Astrocyte (in vitro differentiated cells and primary cell): ENCODE data around the gene SPTLC2. TPM values are rescaled to one million over a fixed set of nuclear protein-coding genes. Genes with fewer than 3 reads are reported as not detected.

Experiments used
- DNase-seq: peaks from one replicate; pipeline ENCODE4 v3.0.0-alpha.2; 2010; ENCODE audit warnings: low read depth
- FAIRE-seq: peaks from 2 replicates; lab custom pipeline; 2011; peaks lifted over from hg19 to GRCh38; lab: Jason Lieb, UNC
- H2AFZ ChIP-seq: 2 replicates; pipeline ENCODE4 v1.6.0; 2012; ENCODE audit warnings: low read depth, low read length, inconsistent platforms
- H3K27ac ChIP-seq: 2 replicates; pipeline ENCODE4 v1.5.1; 2011; ENCODE audit warnings: low read depth, low read length, inconsistent platforms
- H3K27me3 ChIP-seq: 2 replicates; pipeline ENCODE4 v1.6.0; 2011; ENCODE audit warnings: low read length, inconsistent platforms; ENCODE audit not compliant: insufficient read depth
- H3K36me3 ChIP-seq: 2 replicates; pipeline ENCODE4 v1.5.1; 2011; ENCODE audit warnings: low read length, inconsistent platforms; ENCODE audit not compliant: insufficient read depth
- H3K4me1 ChIP-seq: 2 replicates; pipeline ENCODE4 v1.5.1; 2011; ENCODE audit warnings: low read length, inconsistent platforms; ENCODE audit not compliant: insufficient read depth
- H3K4me2 ChIP-seq: 2 replicates; pipeline ENCODE4 v1.6.0; 2012; ENCODE audit warnings: low read length, inconsistent platforms
- H3K4me3 ChIP-seq: 2 replicates; pipeline ENCODE4 v1.5.1; 2011; ENCODE audit warnings: low read depth, mild to moderate bottlenecking, low read length, inconsistent platforms; ENCODE audit not compliant: insufficient read depth
- H3K79me2 ChIP-seq: 2 replicates; pipeline ENCODE4 v1.6.0; 2012; ENCODE audit warnings: mild to moderate bottlenecking, low read length, inconsistent platforms; ENCODE audit not compliant: insufficient read depth
- H3K9ac ChIP-seq: 2 replicates; pipeline ENCODE4 v1.6.0; 2012; ENCODE audit warnings: mild to moderate bottlenecking, low read length, inconsistent platforms
- H3K9me3 ChIP-seq: 2 replicates; pipeline ENCODE4 v1.5.1; 2012; ENCODE audit warnings: low read depth, mild to moderate bottlenecking, low read length, inconsistent platforms; ENCODE audit not compliant: insufficient read depth
- H4K20me1 ChIP-seq: 2 replicates; pipeline ENCODE4 v1.6.0; 2012; ENCODE audit warnings: low read length, inconsistent platforms; ENCODE audit not compliant: insufficient read depth
- H3K27ac Mint-ChIP-seq: one replicate; pipeline ENCODE4 v1.8.0; 2021; ENCODE audit warnings: mild to moderate bottlenecking, mixed read lengths; ENCODE audit not compliant: unreplicated experiment
- H3K27me3 Mint-ChIP-seq: one replicate; pipeline ENCODE4 v1.8.0; 2021; ENCODE audit warnings: low read depth, mixed read lengths; ENCODE audit not compliant: unreplicated experiment
- H3K36me3 Mint-ChIP-seq: one replicate; pipeline ENCODE4 v1.8.0; 2021; ENCODE audit warnings: low read depth, mixed read lengths; ENCODE audit not compliant: unreplicated experiment
- H3K4me1 Mint-ChIP-seq: one replicate; pipeline ENCODE4 v1.8.0; 2021; ENCODE audit warnings: low read depth, mixed read lengths; ENCODE audit not compliant: unreplicated experiment
- H3K4me3 Mint-ChIP-seq: one replicate; pipeline ENCODE4 v1.8.0; 2021; ENCODE audit warnings: mild to moderate bottlenecking, moderate library complexity, mixed read lengths; ENCODE audit not compliant: unreplicated experiment
- H3K9me3 Mint-ChIP-seq: one replicate; pipeline ENCODE4 v1.8.0; 2021; ENCODE audit warnings: mild to moderate bottlenecking, mixed read lengths; ENCODE audit not compliant: unreplicated experiment
- EZH2 ChIP-seq: IDR thresholded peaks from 2 replicates; pipeline ENCODE4 v1.6.1; 2012; ENCODE audit warnings: mild to moderate bottlenecking, low read length, inconsistent platforms; ENCODE audit not compliant: insufficient read depth
- total RNA-seq: library from RNA; stranded (reverse); gene quantifications from 2 replicates; pipeline ENCODE4 v1.2.1, GENCODE V29; 2021
- TF ChIP-seq, protein P1 (sequence below): IDR thresholded peaks from 2 replicates; pipeline ENCODE4 v1.5.1; 2011; ENCODE audit warnings: low read depth, mild to moderate bottlenecking, inconsistent platforms, low read length, moderate library complexity; ENCODE audit not compliant: insufficient read depth

SPTLC2 gene
- total RNA-seq, 1 donor from 2014 or later = 51.2 TPM

DNA sequence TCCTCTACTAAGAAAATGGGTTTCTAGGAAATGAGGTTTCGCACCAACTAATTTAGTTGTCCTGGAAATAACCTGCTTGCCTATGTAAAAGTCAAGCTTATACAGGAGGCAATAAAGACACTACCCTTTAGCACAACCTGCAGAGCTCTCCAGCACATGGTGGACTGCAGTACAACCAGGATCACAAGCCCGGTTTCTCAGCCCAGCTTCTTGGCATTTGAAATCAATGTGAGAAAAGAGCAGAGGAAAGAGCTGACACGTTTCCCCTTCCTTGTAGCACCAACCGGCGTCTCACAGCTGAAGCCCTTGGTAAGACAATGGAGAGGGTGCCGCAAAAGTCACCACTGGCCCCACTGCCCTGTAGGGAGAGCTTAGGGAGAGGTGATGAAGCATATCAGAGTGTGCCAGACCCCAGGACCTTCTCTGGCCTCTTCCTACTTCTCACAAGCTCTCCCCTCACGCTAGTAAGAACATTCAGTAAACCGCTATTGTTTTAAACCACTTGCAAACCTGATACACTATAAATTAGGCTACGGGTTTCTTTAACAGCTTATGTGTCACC, 8.6 kb downstream of the SPTLC2 start:
- Mint-ChIP-seq H3K4me3 (no peak overlapping the region), H3K27me3 (no peaks in the 10 kb centered on the region), H3K36me3 (peaks cover 5% of the 10 kb centered on the region), H3K4me1 (peaks cover 39% of the 10 kb centered on the region), H3K27ac (peak overlapping the region; percentile 18), H3K9me3 (no peaks in the 10 kb centered on the region)
- no peak overlapping the region for H2AFZ ChIP-seq
- H3K4me3 ChIP-seq = no peak overlapping the region
- H3K4me1 ChIP-seq = peaks cover 23% of the 10 kb centered on the region
- no peaks in the 10 kb centered on the region for H3K27me3 ChIP-seq
- no peak for DNase-seq
- TF ChIP-seq, protein P1, sequence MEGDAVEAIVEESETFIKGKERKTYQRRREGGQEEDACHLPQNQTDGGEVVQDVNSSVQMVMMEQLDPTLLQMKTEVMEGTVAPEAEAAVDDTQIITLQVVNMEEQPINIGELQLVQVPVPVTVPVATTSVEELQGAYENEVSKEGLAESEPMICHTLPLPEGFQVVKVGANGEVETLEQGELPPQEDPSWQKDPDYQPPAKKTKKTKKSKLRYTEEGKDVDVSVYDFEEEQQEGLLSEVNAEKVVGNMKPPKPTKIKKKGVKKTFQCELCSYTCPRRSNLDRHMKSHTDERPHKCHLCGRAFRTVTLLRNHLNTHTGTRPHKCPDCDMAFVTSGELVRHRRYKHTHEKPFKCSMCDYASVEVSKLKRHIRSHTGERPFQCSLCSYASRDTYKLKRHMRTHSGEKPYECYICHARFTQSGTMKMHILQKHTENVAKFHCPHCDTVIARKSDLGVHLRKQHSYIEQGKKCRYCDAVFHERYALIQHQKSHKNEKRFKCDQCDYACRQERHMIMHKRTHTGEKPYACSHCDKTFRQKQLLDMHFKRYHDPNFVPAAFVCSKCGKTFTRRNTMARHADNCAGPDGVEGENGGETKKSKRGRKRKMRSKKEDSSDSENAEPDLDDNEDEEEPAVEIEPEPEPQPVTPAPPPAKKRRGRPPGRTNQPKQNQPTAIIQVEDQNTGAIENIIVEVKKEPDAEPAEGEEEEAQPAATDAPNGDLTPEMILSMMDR = no peak
- TF ChIP-seq EZH2 = no peak
- no peak overlapping the region for H3K9ac ChIP-seq
- H3K27ac ChIP-seq = no peak overlapping the region
- no peak overlapping the region for H3K4me2 ChIP-seq
- no peak for FAIRE-seq
- H3K36me3 ChIP-seq = no peaks in the 10 kb centered on the region
- peaks cover 57% of the 10 kb centered on the region for H4K20me1 ChIP-seq
- H3K79me2 ChIP-seq = peaks cover 97% of the 10 kb centered on the region
- H3K9me3 ChIP-seq = no peaks in the 10 kb centered on the region

DNA sequence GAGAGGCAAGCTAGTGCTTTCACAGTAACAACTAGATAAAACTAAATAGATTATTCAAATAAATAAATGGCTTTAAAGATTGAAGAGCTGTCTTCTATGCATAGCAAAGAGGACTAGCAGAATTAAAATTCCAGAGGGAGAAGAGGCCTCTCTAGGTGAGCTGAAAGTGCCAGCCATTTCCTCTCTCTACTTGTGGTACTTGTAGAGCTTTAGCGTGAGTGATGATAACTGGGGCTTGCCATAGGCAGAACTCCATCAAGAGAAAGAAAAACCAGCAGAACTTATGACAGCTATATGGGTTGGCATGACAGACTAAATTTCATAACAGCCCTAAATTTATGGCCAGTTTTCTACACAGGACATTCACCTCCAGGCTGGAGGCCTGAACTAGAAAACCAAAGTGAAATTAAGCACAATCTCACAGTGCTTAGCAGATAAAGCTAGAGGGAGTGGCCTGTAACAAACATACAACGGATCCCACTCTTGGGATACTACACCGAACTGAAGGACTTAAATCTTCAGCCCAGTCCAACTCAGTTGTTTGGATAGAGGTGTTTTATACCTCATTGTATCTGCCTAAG, 11.0 kb downstream of the SPTLC2 start:
- Histone ChIP-seq H3K9ac (no peak overlapping the region), H3K4me2 (no peak overlapping the region), H3K27me3 (no peaks in the 10 kb centered on the region), H3K9me3 (no peaks in the 10 kb centered on the region), H3K4me1 (peaks cover 22% of the 10 kb centered on the region), H2AFZ (no peak overlapping the region), H3K36me3 (no peaks in the 10 kb centered on the region), H3K79me2 (peaks cover 98% of the 10 kb centered on the region), H3K4me3 (no peak overlapping the region), H3K27ac (no peak overlapping the region), H4K20me1 (peaks cover 60% of the 10 kb centered on the region)
- Mint-ChIP-seq H3K27me3 (no peaks in the 10 kb centered on the region), H3K27ac (peak overlapping the region; percentile 34), H3K36me3 (peaks cover 8% of the 10 kb centered on the region), H3K4me3 (no peak overlapping the region), H3K4me1 (peaks cover 45% of the 10 kb centered on the region), H3K9me3 (no peaks in the 10 kb centered on the region)
- TF ChIP-seq EZH2 = no peak
- no peak for DNase-seq
- FAIRE-seq = no peak

DNA sequence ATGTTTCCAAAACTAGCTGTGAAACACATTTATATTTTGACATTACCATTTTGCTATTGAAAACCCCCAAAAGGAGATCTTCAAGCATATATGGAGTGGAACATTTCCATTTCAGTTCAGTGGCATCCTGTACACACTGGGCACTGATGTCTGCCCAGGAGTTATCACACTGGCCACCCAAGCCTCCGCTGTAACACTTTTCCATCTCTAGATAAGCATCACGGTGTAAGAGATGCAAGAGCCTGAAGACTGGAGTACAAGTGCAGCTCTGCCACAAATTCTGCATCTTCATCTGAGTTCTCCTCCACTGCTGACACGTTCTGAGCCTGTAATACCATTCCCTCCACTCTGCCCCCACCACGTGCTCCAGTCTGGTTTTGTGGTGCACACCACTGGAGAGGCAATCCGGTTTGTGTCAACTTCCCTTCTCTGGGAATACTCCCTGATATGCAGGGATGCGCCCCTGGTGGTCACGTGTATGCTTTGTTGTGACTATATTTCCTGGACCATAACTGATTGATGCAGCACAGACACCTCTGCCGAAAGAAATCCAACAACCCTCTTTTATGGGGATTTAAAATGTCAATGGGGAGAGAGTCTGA, 12.7 kb downstream of the SPTLC2 start:
- FAIRE-seq (no peak), DNase-seq (peak; percentile 19)
- H3K36me3 Mint-ChIP-seq = peaks cover 8% of the 10 kb centered on the region
- H3K27me3 ChIP-seq = no peaks in the 10 kb centered on the region
- TF ChIP-seq, protein P1 = peak; percentile 39
- TF ChIP-seq EZH2 = no peak
- peaks cover 25% of the 10 kb centered on the region for H3K4me1 ChIP-seq
- H3K9me3 Mint-ChIP-seq = no peaks in the 10 kb centered on the region
- no peak overlapping the region for H3K9ac ChIP-seq
- H3K27me3 Mint-ChIP-seq = no peaks in the 10 kb centered on the region
- peaks cover 54% of the 10 kb centered on the region for H3K4me1 Mint-ChIP-seq
- no peaks in the 10 kb centered on the region for H3K9me3 ChIP-seq
- no peak overlapping the region for H3K4me3 Mint-ChIP-seq
- H3K27ac ChIP-seq = no peak overlapping the region
- H3K4me2 ChIP-seq = peak overlapping the region; percentile 18
- H3K27ac Mint-ChIP-seq = peak overlapping the region; percentile 30
- H4K20me1 ChIP-seq = peaks cover 51% of the 10 kb centered on the region
- H2AFZ ChIP-seq = no peak overlapping the region
- no peaks in the 10 kb centered on the region for H3K36me3 ChIP-seq
- no peak overlapping the region for H3K4me3 ChIP-seq
- peaks cover 98% of the 10 kb centered on the region for H3K79me2 ChIP-seq
